ENCODE measurements around the gene MYO16.

MYO16 gene

GRCh38 chr13:108662528-108662927 is 33.1 kb downstream of the MYO16 start:
- DNase-seq: no peak

- no peak for DNase-seq
These were observed 34.3 kb downstream of the MYO16 start for GRCh38 chr13:108663710-108664109.

- no peak for DNase-seq
These were observed 37.8 kb downstream of the MYO16 start for GRCh38 chr13:108667205-108667604.

GRCh38 chr13:108669381-108669780 is 40.0 kb downstream of the MYO16 start:
- no peak for DNase-seq

GRCh38 chr13:108674346-108674745 is 44.9 kb downstream of the MYO16 start:
- DNase-seq: no peak

GRCh38 chr13:108674771-108675170 is 45.4 kb downstream of the MYO16 start:
- DNase-seq: no peak

GRCh38 chr13:108676620-108677019 is 47.2 kb downstream of the MYO16 start:
- no peak for DNase-seq

- DNase-seq: no peak
These were observed 48.4 kb downstream of the MYO16 start for GRCh38 chr13:108677806-108678205.

GRCh38 chr13:108680011-108680410 is 50.6 kb downstream of the MYO16 start:
- no peak for DNase-seq

- no peak for DNase-seq
These were observed 52.7 kb downstream of the MYO16 start for GRCh38 chr13:108681986-108682575.

- no peak for DNase-seq
These were observed 53.3 kb downstream of the MYO16 start for GRCh38 chr13:108682714-108683113.

- DNase-seq: no peak
These were observed 56.6 kb downstream of the MYO16 start for GRCh38 chr13:108686027-108686426.

GRCh38 chr13:108690726-108691125 is 61.3 kb downstream of the MYO16 start:
- no peak for DNase-seq

- no peak for DNase-seq
These were observed 71.2 kb downstream of the MYO16 start for GRCh38 chr13:108700422-108701170.

- no peak for DNase-seq
These were observed 72.8 kb downstream of the MYO16 start for GRCh38 chr13:108702171-108702570.

- DNase-seq: no peak
These were observed 75.6 kb downstream of the MYO16 start for GRCh38 chr13:108705031-108705430.

- DNase-seq: no peak
These were observed 78.2 kb downstream of the MYO16 start for GRCh38 chr13:108707584-108707983.

GRCh38 chr13:108708921-108709320 is 79.5 kb downstream of the MYO16 start:
- no peak for DNase-seq

- DNase-seq: no peak
These were observed 82.0 kb downstream of the MYO16 start for GRCh38 chr13:108711386-108711785.

GRCh38 chr13:108725471-108725870 is 96.1 kb downstream of the MYO16 start:
- DNase-seq: peak in 3 of 51 donors; percentile 1 to 24 (median 8)

GRCh38 chr13:108728370-108728769 is 99.0 kb downstream of the MYO16 start:
- no peak for DNase-seq

GRCh38 chr13:108733022-108733560 is 103.7 kb downstream of the MYO16 start:
- no peak for DNase-seq

- no peak for DNase-seq
These were observed 105.3 kb downstream of the MYO16 start for GRCh38 chr13:108734676-108735075.

All from hypothalamus (tissue), 51 donors.